ENCODE data around the gene FCER1A. TPM values are rescaled to one million over a fixed set of nuclear protein-coding genes. Genes with fewer than 3 reads are reported as not detected.

FCER1A gene
- total RNA-seq, 2 experiments from 2014 or later = not detected

DNA sequence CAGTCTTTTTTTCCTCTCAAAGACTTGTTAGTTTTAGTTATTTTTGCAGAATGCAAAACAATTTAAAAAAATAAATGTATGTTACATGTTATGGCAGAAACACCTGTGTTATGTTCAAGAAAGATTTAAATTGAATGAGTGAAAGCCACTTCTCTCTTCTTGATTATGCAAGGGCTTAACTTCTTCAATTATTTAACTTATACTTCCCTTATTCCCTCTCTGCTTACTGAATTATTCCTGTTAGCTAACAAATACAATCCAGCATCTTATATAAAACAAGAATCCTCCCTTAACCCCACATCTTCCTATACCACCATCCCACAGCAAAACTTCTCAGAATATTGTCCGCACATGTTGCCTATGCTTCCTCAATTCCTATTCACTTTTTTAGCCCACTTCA, 10.7 kb upstream of the FCER1A start:
- DNase-seq (ENCODE audit: low spot score) = no peak
- H3K4me2 ChIP-seq (ENCODE audit: low read length) = no peak overlapping the region
- no peak overlapping the region for H3K4me3 ChIP-seq (ENCODE audit: low read depth, low read length, poor library complexity, severe bottlenecking)
- no peaks in the 10 kb centered on the region for H4K20me1 ChIP-seq (ENCODE audit: insufficient read depth, low read length)
- H3K9me3 ChIP-seq (ENCODE audit: low read length) = no peaks in the 10 kb centered on the region
- ChIA-PET POLR2A (no interaction called here), CTCF (ENCODE audit: unreplicated experiment) (no interaction called here)
- no peaks in the 10 kb centered on the region for H3K36me3 ChIP-seq (ENCODE audit: insufficient read depth, low read length)
- no peak overlapping the region for H2AFZ ChIP-seq (ENCODE audit: low read length)
- intact Hi-C loops (cut with micrococcal nuclease; ENCODE audit: unreplicated experiment) = no loop called here
- H3K4me1 ChIP-seq (ENCODE audit: insufficient read depth, low read length, poor library complexity, severe bottlenecking) = no peaks in the 10 kb centered on the region
- H3K9me2 ChIP-seq (ENCODE audit: insufficient read depth, low read length) = no peaks in the 10 kb centered on the region
- no peaks in the 10 kb centered on the region for H3K79me2 ChIP-seq (ENCODE audit: insufficient read depth, low read depth, low read length)
- H3K27ac ChIP-seq (ENCODE audit: low read depth, low read length, poor library complexity, severe bottlenecking) = no peak overlapping the region
- TF ChIP-seq, protein P1, sequence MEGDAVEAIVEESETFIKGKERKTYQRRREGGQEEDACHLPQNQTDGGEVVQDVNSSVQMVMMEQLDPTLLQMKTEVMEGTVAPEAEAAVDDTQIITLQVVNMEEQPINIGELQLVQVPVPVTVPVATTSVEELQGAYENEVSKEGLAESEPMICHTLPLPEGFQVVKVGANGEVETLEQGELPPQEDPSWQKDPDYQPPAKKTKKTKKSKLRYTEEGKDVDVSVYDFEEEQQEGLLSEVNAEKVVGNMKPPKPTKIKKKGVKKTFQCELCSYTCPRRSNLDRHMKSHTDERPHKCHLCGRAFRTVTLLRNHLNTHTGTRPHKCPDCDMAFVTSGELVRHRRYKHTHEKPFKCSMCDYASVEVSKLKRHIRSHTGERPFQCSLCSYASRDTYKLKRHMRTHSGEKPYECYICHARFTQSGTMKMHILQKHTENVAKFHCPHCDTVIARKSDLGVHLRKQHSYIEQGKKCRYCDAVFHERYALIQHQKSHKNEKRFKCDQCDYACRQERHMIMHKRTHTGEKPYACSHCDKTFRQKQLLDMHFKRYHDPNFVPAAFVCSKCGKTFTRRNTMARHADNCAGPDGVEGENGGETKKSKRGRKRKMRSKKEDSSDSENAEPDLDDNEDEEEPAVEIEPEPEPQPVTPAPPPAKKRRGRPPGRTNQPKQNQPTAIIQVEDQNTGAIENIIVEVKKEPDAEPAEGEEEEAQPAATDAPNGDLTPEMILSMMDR (conservative IDR thresholded peaks at IDR 0.05; ENCODE audit: low read length) = no peak
- no peak for TF ChIP-seq EZH2phosphoT487 (IDR thresholded peaks at IDR 0.05; ENCODE audit: borderline replicate concordance, low read depth, low read length)
- BruUV-seq (replicated peaks) = no TSS peak

DNA sequence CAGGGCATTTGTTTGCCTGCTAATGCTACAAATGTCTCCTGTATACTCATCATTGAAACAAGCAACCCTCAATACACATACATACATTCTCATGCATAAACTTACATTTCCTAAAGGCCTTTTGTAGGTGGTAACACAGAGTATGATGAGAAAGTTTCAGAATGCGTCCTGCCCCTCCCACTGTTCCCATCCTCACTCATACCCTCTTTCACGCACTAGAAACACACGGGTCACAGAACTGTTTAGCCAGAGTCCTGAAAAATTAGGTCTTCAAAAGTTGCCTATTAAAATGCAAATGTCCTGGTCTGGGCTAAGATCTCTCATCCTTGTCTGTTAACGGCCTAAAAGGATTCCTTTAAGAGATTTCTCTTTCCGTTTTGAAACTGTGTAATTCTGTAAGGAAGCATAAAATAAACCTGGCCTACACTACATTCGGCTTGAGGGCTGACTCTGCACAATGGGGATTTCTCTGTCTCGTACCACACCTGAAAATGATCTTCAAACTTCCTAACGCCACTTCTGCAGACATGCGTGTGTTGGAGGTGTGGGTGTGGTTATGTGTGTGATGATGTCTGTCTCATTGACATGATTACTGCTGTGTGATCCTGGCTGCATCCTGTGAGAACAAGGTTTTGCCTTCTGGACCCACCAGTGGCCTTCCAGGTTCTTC, 5.3 kb upstream of the FCER1A start:
- Histone ChIP-seq H3K9me3 (ENCODE audit: low read length) (no peaks in the 10 kb centered on the region), H4K20me1 (ENCODE audit: insufficient read depth, low read length) (no peaks in the 10 kb centered on the region), H3K9me2 (ENCODE audit: insufficient read depth, low read length) (no peaks in the 10 kb centered on the region), H3K79me2 (ENCODE audit: insufficient read depth, low read depth, low read length) (no peaks in the 10 kb centered on the region), H3K36me3 (ENCODE audit: insufficient read depth, low read length) (no peaks in the 10 kb centered on the region), H3K27ac (ENCODE audit: low read depth, low read length, poor library complexity, severe bottlenecking) (no peak overlapping the region), H2AFZ (ENCODE audit: low read length) (no peak overlapping the region), H3K4me2 (ENCODE audit: low read length) (no peak overlapping the region), H3K4me3 (ENCODE audit: low read depth, low read length, poor library complexity, severe bottlenecking) (no peak overlapping the region), H3K4me1 (ENCODE audit: insufficient read depth, low read length, poor library complexity, severe bottlenecking) (no peaks in the 10 kb centered on the region)
- no peak for TF ChIP-seq EZH2phosphoT487 (IDR thresholded peaks at IDR 0.05; ENCODE audit: borderline replicate concordance, low read depth, low read length)
- TF ChIP-seq, protein P1 (conservative IDR thresholded peaks at IDR 0.05; ENCODE audit: low read length) = no peak
- CTCF ChIA-PET (ENCODE audit: unreplicated experiment) = no interaction called here
- DNase-seq (ENCODE audit: low spot score) = no peak
- intact Hi-C loops (cut with micrococcal nuclease; ENCODE audit: unreplicated experiment) = no loop called here
- BruUV-seq (replicated peaks) = no TSS peak
- POLR2A ChIA-PET = no interaction called here

DNA sequence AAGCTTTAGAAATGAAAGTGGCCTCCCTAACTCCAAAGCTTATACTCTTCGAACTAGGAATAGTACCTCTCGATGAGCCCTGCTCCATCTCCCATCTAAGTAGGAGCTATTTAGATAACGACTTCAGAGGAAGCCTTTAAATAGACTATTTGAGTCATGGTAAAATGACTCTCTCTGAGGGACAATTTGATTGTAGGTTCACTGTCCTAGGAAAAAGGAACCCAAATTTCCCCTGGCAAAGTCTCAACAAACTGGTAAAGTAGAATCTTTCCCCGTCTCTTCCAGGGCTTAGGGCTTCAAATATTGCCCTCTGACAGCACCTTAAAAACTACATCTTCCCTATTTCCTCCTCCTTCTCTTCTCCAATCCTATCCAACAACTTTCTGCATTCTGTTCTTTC, 2.0 kb upstream of the FCER1A start:
- no peaks in the 10 kb centered on the region for H3K9me3 ChIP-seq (ENCODE audit: low read length)
- CTCF ChIA-PET (ENCODE audit: unreplicated experiment) = no interaction called here

More for the DNA sequence above, 2.0 kb upstream of the FCER1A start:
- H3K79me2 ChIP-seq (ENCODE audit: insufficient read depth, low read depth, low read length) = no peaks in the 10 kb centered on the region
- H4K20me1 ChIP-seq (ENCODE audit: insufficient read depth, low read length) = no peaks in the 10 kb centered on the region
- intact Hi-C loops (cut with micrococcal nuclease; ENCODE audit: unreplicated experiment) = no loop called here
- H2AFZ ChIP-seq (ENCODE audit: low read length) = no peak overlapping the region
- no peaks in the 10 kb centered on the region for H3K4me1 ChIP-seq (ENCODE audit: insufficient read depth, low read length, poor library complexity, severe bottlenecking)
- H3K4me2 ChIP-seq (ENCODE audit: low read length) = no peak overlapping the region
- no TSS peak for BruUV-seq (replicated peaks)
- no peak for DNase-seq (ENCODE audit: low spot score)
- no peaks in the 10 kb centered on the region for H3K9me2 ChIP-seq (ENCODE audit: insufficient read depth, low read length)
- TF ChIP-seq EZH2phosphoT487 (IDR thresholded peaks at IDR 0.05; ENCODE audit: borderline replicate concordance, low read depth, low read length) = no peak
- TF ChIP-seq, protein P1 (conservative IDR thresholded peaks at IDR 0.05; ENCODE audit: low read length) = no peak
- no peak overlapping the region for H3K27ac ChIP-seq (ENCODE audit: low read depth, low read length, poor library complexity, severe bottlenecking)
- H3K36me3 ChIP-seq (ENCODE audit: insufficient read depth, low read length) = no peaks in the 10 kb centered on the region
- POLR2A ChIA-PET = no interaction called here
- no peak overlapping the region for H3K4me3 ChIP-seq (ENCODE audit: low read depth, low read length, poor library complexity, severe bottlenecking)

Data from OCI-LY7 (cell line).